Measurements from ENCODE around the gene TGFBRAP1.

GRCh38 chr2:105334211-105334610 lies 4.7 kb upstream of the TGFBRAP1 start:
- TF ChIP-seq POLR2A (IDR thresholded peaks at IDR 0.05; ENCODE audit: extremely low read depth, insufficient read length) (no peak), MYC (IDR thresholded peaks at IDR 0.05; ENCODE audit: low read depth, low read length) (no peak), MAX (IDR thresholded peaks at IDR 0.05; ENCODE audit: low read depth, low read length) (no peak)
- TF ChIP-seq, protein P1, sequence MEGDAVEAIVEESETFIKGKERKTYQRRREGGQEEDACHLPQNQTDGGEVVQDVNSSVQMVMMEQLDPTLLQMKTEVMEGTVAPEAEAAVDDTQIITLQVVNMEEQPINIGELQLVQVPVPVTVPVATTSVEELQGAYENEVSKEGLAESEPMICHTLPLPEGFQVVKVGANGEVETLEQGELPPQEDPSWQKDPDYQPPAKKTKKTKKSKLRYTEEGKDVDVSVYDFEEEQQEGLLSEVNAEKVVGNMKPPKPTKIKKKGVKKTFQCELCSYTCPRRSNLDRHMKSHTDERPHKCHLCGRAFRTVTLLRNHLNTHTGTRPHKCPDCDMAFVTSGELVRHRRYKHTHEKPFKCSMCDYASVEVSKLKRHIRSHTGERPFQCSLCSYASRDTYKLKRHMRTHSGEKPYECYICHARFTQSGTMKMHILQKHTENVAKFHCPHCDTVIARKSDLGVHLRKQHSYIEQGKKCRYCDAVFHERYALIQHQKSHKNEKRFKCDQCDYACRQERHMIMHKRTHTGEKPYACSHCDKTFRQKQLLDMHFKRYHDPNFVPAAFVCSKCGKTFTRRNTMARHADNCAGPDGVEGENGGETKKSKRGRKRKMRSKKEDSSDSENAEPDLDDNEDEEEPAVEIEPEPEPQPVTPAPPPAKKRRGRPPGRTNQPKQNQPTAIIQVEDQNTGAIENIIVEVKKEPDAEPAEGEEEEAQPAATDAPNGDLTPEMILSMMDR (IDR thresholded peaks at IDR 0.05; ENCODE audit: low read depth, low read length): no peak
